ENCODE data around the gene STYK1. TPM values are rescaled to one million over a fixed set of nuclear protein-coding genes. Genes with fewer than 3 reads are reported as not detected.
"Not testable (repeated sequence)": the region's sequence is repeated elsewhere in the genome, so short reads cannot be mapped to it uniquely, and the experiment has no call there.

Gene STYK1
- total and polyA plus RNA-seq, 9 of the 15 experiments (the other 6 are each of a cell fraction or from before 2014, with no cell fraction given), result 0.31 to 1.8 (median 0.64) TPM

DNA sequence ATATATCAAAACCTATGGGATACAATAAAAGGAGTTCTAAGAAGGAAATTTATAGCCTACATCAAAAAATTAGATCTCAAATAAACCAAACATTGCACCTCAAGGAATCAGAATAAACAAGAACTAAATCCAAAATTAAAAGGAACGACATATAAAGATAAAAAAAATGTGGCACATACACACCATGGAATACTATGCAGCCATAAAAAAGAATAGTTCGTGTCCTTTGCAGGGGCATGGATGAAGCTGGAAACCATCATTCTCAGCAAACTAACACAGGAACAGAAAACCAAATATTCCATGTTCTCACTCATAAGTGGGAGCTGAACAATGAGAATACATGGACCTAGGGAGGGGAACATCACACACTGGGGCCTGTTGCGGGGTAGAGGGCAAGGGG, 91.7 kb downstream of the STYK1 start:
- FAIRE-seq; H3K27ac ChIP-seq (ENCODE audit: extremely low read depth, low read depth, low read length); BruUV-seq (replicated peaks); intact Hi-C loops (cut with micrococcal nuclease); H3K9me1 ChIP-seq (ENCODE audit: control insufficient read depth, insufficient read depth, low read length); CTCF ChIA-PET (ENCODE audit: low intra/inter-chr PET ratio); H4K20me1 ChIP-seq (replicated peaks; ENCODE audit: control insufficient read depth, insufficient read depth, low read length); in situ Hi-C loops (cut with MboI); H3K4me3 ChIP-seq; ATAC-seq; POLR2A ChIA-PET; H3K9me3 ChIP-seq (replicated peaks; ENCODE audit: control insufficient read depth, insufficient read depth, low read depth, low read length); H3K36me3 ChIP-seq (ENCODE audit: control insufficient read depth, insufficient read depth, low read length); H3K9ac ChIP-seq (ENCODE audit: insufficient read depth in 1 of 2, low read depth in 2 of 2, low read length in 2 of 2); H3K4me2 ChIP-seq (ENCODE audit: insufficient read depth, low read length); H3K4me1 ChIP-seq (replicated peaks in 1 of 2; ENCODE audit: control insufficient read depth in 2 of 2, insufficient read depth in 2 of 2, low read length in 2 of 2); H2AFZ ChIP-seq (ENCODE audit: low read depth, low read length); H3K27me3 ChIP-seq (ENCODE audit: control insufficient read depth in 2 of 2, insufficient read depth in 2 of 2, low read length in 2 of 2); H3K79me2 ChIP-seq (ENCODE audit: control insufficient read depth, insufficient read depth, low read length); DNase-seq (ENCODE audit: extremely low read depth in 1 of 4, low spot score in 3 of 4): not testable (repeated sequence)
- 55% methylated on average over 2 of the region's 3 CpGs for WGBS (ENCODE audit: insufficient coverage, low coverage, missing lambda C conversion rate)

DNA sequence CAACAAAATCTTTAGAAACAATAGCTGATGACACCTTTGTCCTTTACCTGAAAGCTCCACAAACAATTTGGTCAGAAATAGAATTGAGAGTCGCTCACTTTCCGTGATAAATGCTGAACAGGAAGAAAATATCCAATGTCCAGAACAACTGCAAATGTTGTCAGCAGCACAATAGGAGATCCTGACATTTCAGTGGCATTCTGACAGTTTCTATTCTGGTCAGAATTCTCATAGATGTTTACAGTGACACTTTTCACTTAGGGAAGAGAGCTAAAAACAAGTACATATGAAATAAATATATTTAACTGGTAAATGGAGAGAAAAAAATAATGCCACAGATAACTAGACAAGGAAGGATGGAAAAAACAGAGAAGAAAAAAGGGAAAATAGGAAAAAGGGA, 99.5 kb downstream of the STYK1 start:
- TF ChIP-seq, protein P1, sequence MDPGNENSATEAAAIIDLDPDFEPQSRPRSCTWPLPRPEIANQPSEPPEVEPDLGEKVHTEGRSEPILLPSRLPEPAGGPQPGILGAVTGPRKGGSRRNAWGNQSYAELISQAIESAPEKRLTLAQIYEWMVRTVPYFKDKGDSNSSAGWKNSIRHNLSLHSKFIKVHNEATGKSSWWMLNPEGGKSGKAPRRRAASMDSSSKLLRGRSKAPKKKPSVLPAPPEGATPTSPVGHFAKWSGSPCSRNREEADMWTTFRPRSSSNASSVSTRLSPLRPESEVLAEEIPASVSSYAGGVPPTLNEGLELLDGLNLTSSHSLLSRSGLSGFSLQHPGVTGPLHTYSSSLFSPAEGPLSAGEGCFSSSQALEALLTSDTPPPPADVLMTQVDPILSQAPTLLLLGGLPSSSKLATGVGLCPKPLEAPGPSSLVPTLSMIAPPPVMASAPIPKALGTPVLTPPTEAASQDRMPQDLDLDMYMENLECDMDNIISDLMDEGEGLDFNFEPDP (CRISPR knock-in tag; IDR thresholded peaks at IDR 0.05), result no peak
- TF ChIP-seq NR2C2 (CRISPR knock-in tag; IDR thresholded peaks at IDR 0.05) (no peak), NR2C2 (tag; IDR thresholded peaks at IDR 0.05) (no peak), RBM34 (IDR thresholded peaks at IDR 0.05; ENCODE audit: borderline replicate concordance, insufficient read depth, low read length) (no peak), SLC30A9 (CRISPR knock-in tag; IDR thresholded peaks at IDR 0.05) (no peak), ZNF24 (IDR thresholded peaks at IDR 0.05) (no peak), HIVEP1 (CRISPR knock-in tag; IDR thresholded peaks at IDR 0.05) (no peak), FOXJ3 (CRISPR knock-in tag; IDR thresholded peaks at IDR 0.05) (no peak), ZZZ3 (IDR thresholded peaks at IDR 0.05) (no peak), RBM15 (IDR thresholded peaks at IDR 0.05; ENCODE audit: insufficient read depth, low read length) (no peak)
- TF ChIP-seq, protein P2, sequence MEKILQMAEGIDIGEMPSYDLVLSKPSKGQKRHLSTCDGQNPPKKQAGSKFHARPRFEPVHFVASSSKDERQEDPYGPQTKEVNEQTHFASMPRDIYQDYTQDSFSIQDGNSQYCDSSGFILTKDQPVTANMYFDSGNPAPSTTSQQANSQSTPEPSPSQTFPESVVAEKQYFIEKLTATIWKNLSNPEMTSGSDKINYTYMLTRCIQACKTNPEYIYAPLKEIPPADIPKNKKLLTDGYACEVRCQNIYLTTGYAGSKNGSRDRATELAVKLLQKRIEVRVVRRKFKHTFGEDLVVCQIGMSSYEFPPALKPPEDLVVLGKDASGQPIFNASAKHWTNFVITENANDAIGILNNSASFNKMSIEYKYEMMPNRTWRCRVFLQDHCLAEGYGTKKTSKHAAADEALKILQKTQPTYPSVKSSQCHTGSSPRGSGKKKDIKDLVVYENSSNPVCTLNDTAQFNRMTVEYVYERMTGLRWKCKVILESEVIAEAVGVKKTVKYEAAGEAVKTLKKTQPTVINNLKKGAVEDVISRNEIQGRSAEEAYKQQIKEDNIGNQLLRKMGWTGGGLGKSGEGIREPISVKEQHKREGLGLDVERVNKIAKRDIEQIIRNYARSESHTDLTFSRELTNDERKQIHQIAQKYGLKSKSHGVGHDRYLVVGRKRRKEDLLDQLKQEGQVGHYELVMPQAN (IDR thresholded peaks at IDR 0.05; ENCODE audit: borderline replicate concordance), result no peak
- TF ChIP-seq, protein P3, sequence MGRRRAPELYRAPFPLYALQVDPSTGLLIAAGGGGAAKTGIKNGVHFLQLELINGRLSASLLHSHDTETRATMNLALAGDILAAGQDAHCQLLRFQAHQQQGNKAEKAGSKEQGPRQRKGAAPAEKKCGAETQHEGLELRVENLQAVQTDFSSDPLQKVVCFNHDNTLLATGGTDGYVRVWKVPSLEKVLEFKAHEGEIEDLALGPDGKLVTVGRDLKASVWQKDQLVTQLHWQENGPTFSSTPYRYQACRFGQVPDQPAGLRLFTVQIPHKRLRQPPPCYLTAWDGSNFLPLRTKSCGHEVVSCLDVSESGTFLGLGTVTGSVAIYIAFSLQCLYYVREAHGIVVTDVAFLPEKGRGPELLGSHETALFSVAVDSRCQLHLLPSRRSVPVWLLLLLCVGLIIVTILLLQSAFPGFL (CRISPR knock-in tag; IDR thresholded peaks at IDR 0.05), result no peak
- FAIRE-seq (no peak), DNase-seq (ENCODE audit: extremely low read depth in 1 of 4, low spot score in 3 of 4) (no peak), ATAC-seq (no peak)
- Histone ChIP-seq H3K4me1 (replicated peaks in 1 of 2; ENCODE audit: control insufficient read depth in 2 of 2, insufficient read depth in 2 of 2, low read length in 2 of 2) (no peaks in the 10 kb centered on the region), H3K79me2 (ENCODE audit: control insufficient read depth, insufficient read depth, low read length) (no peaks in the 10 kb centered on the region), H3K27me3 (ENCODE audit: control insufficient read depth in 2 of 2, insufficient read depth in 2 of 2, low read length in 2 of 2) (no peaks in the 10 kb centered on the region), H3K4me3 (no peak overlapping the region), H3K9me3 (replicated peaks; ENCODE audit: control insufficient read depth, insufficient read depth, low read depth, low read length) (no peaks in the 10 kb centered on the region), H3K27ac (ENCODE audit: extremely low read depth, low read depth, low read length) (no peak overlapping the region), H4K20me1 (replicated peaks; ENCODE audit: control insufficient read depth, insufficient read depth, low read length) (no peaks in the 10 kb centered on the region), H3K36me3 (ENCODE audit: control insufficient read depth, insufficient read depth, low read length) (no peaks in the 10 kb centered on the region), H3K4me2 (ENCODE audit: insufficient read depth, low read length) (no peak overlapping the region), H3K9me1 (ENCODE audit: control insufficient read depth, insufficient read depth, low read length) (no peaks in the 10 kb centered on the region), H3K9ac (ENCODE audit: insufficient read depth in 1 of 2, low read depth in 2 of 2, low read length in 2 of 2) (no peak overlapping the region), H2AFZ (ENCODE audit: low read depth, low read length) (no peak overlapping the region)
- 24% methylated on average over 2 of the region's 2 CpGs for WGBS (ENCODE audit: insufficient coverage, low coverage, missing lambda C conversion rate)
- intact Hi-C loops (cut with micrococcal nuclease), result no loop called here
- CTCF ChIA-PET (ENCODE audit: low intra/inter-chr PET ratio), result no interaction called here
- POLR2A ChIA-PET, result no interaction called here
- no TSS peak for BruUV-seq (replicated peaks)
- in situ Hi-C loops (cut with MboI), result no loop called here

All from K562 (cell line).